Neural crest cell (in vitro differentiated cells): ENCODE data around the gene TTYH2. TPM values are rescaled to one million over a fixed set of nuclear protein-coding genes. Genes with fewer than 3 reads are reported as not detected.

Experiments used
- DNase-seq: peaks from one replicate; pipeline ENCODE4 v3.0.0; 2021; ENCODE audit warnings: low read depth, mixed read lengths, low spot score
- H3K27ac Mint-ChIP-seq: one replicate; pipeline ENCODE4 v1.8.0; 2021; ENCODE audit warnings: mild to moderate bottlenecking, mixed read lengths; ENCODE audit not compliant: unreplicated experiment
- H3K27me3 Mint-ChIP-seq: 2 replicates; pipeline ENCODE4 v1.8.0; 2021; ENCODE audit warnings: low read depth, mild to moderate bottlenecking, mixed read lengths
- H3K36me3 Mint-ChIP-seq: 2 replicates; pipeline ENCODE4 v1.8.0; 2021; ENCODE audit warnings: low read depth, mild to moderate bottlenecking, mixed read lengths
- H3K4me1 Mint-ChIP-seq: 2 replicates; pipeline ENCODE4 v1.8.0; 2021; ENCODE audit warnings: mixed read lengths
- H3K4me3 Mint-ChIP-seq: one replicate; pipeline ENCODE4 v1.8.0; 2021; ENCODE audit warnings: mild to moderate bottlenecking, mixed read lengths
- H3K9me3 Mint-ChIP-seq: 2 replicates; pipeline ENCODE4 v1.8.0; 2021; ENCODE audit warnings: mixed read lengths
- CTCF ChIP-seq: fragments of 200-600 bp; sonication (generic); conservative IDR thresholded peaks from 2 replicates; pipeline ENCODE4 v1.5.0; 2021; ENCODE audit warnings: antibody characterized with exemption, mild to moderate bottlenecking
- long read RNA-seq: library from polyadenylated mRNA; unstranded; transcript quantifications from one replicate; pipeline ENCODE4 v2.0.0, GENCODE V29; 2020
- total RNA-seq: library from RNA; stranded (reverse); gene quantifications from 2 replicates; pipeline ENCODE4 v1.2.1, GENCODE V29; 2021

Gene TTYH2
- total RNA-seq, result 2.4 and 3.0 TPM in 2 replicates
- long read RNA-seq, partial matches to known transcripts, result 0 of 1 reads
- long read RNA-seq, other reads (novel, unspliced or antisense), result 1 of 1 reads

- Mint-ChIP-seq H3K4me3 (peak within 1 kb of the TSS; percentile 89), H3K9me3 (no peaks in the 10 kb centered on the region), H3K4me1 (peaks cover 60% of the 10 kb centered on the region), H3K36me3 (peaks cover 19% of the 10 kb centered on the region), H3K27ac (peak within 1 kb of the TSS; percentile 15), H3K27me3 (peaks cover 59% of the 10 kb centered on the region)
- peak; percentile 52 for TF ChIP-seq CTCF
- peak; percentile 66 for DNase-seq
Measured at GRCh38 chr17:74212913-74213791, at the start of gene TTYH2. TTYH2 (plus strand) TSS chr17:74213571; CDS start chr17:74213588, 17 bp downstream.

GRCh38 chr17:74163836-74164235, 49.5 kb upstream of the TTYH2 start:
- TF ChIP-seq CTCF, result no peak
- Mint-ChIP-seq H3K27me3 (peaks cover 4% of the 10 kb centered on the region), H3K4me1 (peaks cover 10% of the 10 kb centered on the region), H3K9me3 (no peaks in the 10 kb centered on the region), H3K27ac (no peak overlapping the region), H3K4me3 (no peak overlapping the region), H3K36me3 (no peaks in the 10 kb centered on the region)
- no peak for DNase-seq

GRCh38 chr17:74164446-74165045, 48.8 kb upstream of the TTYH2 start:
- peaks cover 10% of the 10 kb centered on the region for H3K4me1 Mint-ChIP-seq
- no peak for DNase-seq
- H3K27ac Mint-ChIP-seq, result no peak overlapping the region
- no peak overlapping the region for H3K4me3 Mint-ChIP-seq
- peaks cover 4% of the 10 kb centered on the region for H3K27me3 Mint-ChIP-seq
- no peaks in the 10 kb centered on the region for H3K9me3 Mint-ChIP-seq
- no peak for TF ChIP-seq CTCF
- H3K36me3 Mint-ChIP-seq, result no peaks in the 10 kb centered on the region

GRCh38 chr17:74165797-74166365, 47.5 kb upstream of the TTYH2 start:
- no peak for TF ChIP-seq CTCF
- Mint-ChIP-seq H3K4me1 (peaks cover 7% of the 10 kb centered on the region), H3K4me3 (no peak overlapping the region), H3K27me3 (peaks cover 4% of the 10 kb centered on the region), H3K36me3 (no peaks in the 10 kb centered on the region), H3K27ac (no peak overlapping the region), H3K9me3 (no peaks in the 10 kb centered on the region)
- DNase-seq, result no peak

GRCh38 chr17:74170924-74171323, 42.4 kb upstream of the TTYH2 start:
- Mint-ChIP-seq H3K9me3 (no peaks in the 10 kb centered on the region), H3K4me3 (no peak overlapping the region), H3K27me3 (peaks cover 16% of the 10 kb centered on the region), H3K27ac (no peak overlapping the region), H3K4me1 (no peaks in the 10 kb centered on the region), H3K36me3 (no peaks in the 10 kb centered on the region)
- DNase-seq, result no peak
- TF ChIP-seq CTCF, result no peak
